Femur (tissue), 1 donor: Measurements from ENCODE around the gene STAT1.

Experiments used
- DNase-seq: peaks from one replicate; pipeline ENCODE4 v3.0.0-alpha.2; 2017

STAT1 gene

DNA sequence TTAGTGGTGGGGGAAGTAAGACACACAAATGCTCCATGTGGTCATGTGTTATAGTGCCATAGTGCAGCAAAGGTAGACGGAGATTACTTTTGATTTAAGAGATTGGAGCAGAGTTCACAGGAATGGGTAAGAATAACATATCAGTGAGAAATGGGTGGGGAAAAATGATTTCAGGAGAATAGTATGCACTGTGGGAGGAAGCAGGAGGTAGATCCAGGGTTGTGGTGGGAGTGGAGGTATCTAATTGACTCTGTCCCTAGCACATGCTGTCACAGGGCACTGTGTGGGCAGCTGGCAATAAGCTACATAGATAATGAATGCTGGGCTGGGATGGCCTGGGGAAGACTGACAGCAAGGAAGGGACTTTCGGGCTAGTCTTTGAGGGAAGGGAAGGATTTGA lies 65.3 kb downstream of the STAT1 start:
- no peak for DNase-seq

DNA sequence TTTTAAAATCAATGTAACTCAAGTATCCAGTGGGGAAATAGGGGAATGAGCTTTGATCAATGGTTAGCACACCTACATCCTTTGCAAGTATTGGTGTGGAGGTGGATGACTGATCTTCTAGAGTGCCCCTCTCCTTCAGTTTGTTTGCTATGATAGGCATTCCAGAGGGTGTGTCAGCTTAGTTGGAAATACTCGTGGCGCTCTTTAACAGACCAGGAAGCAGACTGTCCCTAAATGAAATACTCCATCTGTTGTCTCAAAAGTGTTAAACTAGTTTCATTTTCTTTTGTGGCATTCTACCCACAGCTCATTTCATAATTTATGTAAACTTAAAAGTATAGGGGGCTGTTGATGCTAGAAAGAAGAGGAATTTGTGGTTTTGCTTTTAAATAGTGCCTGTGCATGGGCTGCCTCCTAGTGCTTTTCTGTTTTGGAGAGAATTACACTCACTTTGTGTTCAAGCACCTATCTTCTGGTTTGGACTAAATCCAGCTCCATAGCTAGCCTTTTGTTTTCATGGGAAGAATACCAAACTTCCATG lies 66.2 kb downstream of the STAT1 start:
- no peak for DNase-seq

DNA sequence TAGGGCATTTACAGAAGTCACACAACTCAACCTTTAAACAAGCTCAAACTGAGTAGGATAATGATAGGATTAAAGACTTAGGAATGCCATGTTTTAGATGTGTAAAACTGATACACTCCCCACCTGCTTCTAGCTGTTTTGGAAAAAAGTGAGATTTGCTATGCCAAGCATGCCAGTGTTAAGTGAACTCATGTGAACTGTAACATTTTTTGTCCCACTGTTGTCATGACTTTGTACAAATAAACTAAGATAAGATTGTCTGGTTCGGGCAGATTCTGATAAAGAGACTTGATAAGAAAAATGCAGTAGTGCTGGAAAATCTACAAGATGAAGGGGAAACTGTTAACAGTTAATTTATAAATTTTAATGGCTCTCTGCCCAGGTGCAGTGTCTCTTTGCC lies 66.8 kb downstream of the STAT1 start:
- DNase-seq: no peak

DNA sequence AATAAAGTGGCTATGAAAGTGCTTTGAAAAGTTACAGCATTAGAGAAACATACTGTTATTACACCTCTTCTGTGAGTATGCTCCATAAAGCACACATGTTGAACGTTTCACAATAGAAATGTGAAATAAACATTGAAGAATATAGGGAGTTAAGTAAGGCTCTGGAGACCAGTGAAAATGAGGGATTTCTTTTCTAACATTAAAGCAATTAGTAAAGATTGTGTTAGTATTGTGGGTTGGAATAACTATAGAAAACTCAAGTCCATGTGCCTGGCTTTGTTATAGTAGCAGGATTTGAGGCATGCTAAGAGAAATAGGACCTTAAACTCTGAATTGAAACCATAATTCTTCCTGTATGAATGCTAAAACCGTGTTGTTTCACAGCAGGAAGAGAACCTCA lies 70.3 kb downstream of the STAT1 start:
- no peak for DNase-seq

DNA sequence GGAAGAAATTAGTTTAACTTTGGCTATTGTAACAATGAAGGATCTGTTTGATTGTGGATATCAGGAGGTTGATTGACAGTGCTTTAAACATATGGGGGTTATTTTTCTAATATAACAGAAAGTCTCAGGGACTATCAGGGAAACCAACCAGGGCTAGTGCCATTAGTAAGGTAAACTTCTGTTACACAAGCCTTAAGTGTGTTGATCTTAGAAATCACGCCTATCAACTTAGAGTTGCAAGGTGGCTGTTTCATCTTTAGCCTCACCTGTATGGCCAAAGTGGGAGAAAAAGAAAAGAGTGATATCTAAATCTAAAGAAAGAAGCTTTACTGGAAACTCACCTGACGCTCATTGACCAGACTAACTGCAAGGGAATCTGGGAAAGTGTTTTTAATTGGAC lies 71.3 kb downstream of the STAT1 start:
- DNase-seq: no peak

DNA sequence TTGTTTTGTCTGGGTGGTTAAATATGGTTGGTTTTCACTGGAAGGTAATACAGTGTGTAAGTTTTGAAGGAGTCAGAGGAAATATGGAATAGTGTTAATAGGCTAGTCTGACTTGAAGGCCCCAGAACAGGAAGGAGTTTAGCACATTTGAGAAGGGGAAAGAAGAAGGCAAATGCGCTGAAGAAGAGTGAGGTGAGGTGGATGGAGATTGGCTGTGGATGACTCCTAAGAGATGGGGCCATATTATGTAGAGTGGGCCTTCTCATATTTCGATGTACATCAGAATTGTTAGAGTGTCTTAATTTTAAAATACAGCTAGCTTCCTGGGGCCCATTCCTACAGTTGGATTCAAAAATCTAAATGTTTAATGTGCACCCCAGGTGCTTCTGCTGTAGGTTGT lies 72.4 kb downstream of the STAT1 start:
- no peak for DNase-seq

DNA sequence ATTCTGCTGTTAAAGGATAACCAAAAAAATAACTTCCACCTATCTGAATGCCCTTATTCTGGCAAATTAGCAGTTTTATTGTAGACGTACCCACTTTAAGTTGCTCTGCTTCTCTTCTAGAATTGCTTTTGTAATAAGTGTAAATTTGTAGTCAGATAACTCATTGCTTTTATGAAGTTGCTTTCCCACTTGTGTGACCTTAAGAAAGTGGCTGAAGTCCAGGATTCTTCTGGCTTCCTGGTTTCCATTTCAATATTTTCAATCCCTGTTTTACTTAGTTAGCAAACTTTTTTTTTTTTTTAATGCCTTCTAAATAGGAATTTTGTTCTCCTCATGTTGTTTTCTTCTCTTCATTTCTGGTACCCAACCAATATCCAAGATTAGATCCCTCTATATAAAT lies 73.5 kb downstream of the STAT1 start:
- no peak for DNase-seq

DNA sequence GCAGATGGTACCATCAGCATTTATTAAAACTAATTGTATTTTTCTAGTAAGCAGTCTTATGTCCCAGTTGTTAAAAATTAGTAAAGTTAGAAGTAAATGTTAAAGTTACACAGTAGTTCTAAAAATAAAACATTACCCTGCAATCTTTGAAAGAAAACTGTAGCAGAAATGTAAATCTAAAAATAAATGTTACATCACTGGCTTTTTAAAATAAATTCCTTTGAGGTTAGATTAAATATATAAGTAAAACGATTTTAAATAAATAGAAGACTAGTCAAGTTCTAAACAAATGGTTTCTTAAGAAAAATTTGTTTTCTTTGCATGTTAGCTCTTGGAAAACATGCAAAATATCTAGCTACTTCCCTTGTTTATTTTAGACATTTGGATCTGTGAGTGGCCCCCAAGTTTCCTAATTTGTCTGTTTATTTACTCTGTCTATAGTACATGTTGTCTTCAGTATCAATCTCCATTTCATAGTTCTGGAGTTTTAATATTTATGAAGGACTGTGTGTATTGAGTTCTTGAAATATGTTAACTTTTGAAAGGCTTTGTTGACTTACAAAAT lies 75.1 kb downstream of the STAT1 start:
- DNase-seq: no peak

DNA sequence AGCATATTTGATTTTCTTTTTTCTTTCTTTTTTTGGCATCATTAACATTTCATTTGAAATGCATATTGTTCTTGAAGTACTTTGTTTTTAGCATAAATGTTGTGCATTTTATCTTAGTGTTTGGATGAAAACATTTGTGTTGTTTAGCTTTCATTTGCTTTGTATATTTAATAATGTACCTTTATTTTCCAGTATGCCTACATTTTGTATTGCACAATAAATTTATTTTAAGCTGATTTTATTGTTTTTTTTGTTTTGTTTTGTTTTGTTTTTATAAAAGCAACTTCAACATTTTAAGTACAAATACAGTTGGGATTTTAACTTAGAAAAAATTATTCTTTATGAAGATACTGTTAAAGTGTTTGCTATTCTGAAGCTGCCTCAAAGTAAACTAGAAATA lies 78.9 kb downstream of the STAT1 start:
- no peak for DNase-seq

DNA sequence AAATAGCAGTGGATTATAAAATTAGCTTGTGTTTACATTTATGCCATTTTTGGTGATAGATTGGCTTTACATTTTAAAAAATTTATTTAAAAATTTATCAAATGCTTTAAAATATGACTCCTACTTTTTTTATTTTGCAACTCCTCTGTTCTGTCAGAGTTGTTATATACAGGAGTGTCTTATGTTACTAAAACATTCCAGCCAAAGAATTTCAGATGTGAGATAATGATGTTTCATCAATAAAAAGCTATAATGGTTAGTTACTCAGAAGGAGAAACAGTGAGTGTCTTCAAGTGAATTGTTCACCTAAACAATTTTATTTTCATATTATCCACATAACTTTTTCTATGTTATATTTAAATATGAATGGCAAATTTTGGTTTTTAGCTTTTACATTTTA lies 80.6 kb downstream of the STAT1 start:
- no peak for DNase-seq

DNA sequence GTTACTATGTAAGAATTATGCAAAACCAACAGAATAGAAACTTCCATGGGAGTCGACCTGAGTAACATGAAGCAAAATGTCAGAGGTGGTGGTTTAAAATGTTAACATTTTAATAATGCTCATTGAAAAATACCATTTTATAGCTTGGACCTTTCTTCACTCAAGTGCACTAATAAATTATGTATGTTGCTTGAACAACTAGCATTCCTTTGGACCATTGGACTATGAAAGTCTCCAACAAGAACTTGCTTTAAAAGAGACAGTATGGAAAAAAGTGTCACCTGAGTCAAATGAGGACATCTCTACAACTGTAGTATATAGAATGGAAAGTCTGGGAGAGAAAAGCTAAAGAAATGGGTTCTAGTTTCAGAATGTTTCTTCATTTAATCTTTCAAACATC lies 81.5 kb downstream of the STAT1 start:
- no peak for DNase-seq

DNA sequence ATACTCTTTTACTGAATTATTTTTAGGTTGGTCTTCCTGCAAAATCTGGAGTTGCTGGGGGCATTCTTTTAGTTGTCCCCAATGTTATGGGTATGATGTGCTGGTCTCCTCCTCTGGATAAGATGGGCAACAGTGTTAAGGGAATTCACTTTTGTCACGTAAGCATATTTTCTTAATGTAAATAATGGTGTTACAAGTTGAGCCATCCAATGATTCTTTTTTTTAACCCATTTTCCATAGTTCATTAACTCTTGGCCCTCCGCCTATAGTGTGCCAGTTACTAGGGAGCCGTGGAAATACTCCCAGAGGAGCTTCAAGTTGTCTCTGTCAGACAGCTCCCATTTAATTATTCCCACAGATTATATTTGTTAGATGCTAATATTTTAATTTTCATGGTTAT lies 83.6 kb downstream of the STAT1 start:
- no peak for DNase-seq

DNA sequence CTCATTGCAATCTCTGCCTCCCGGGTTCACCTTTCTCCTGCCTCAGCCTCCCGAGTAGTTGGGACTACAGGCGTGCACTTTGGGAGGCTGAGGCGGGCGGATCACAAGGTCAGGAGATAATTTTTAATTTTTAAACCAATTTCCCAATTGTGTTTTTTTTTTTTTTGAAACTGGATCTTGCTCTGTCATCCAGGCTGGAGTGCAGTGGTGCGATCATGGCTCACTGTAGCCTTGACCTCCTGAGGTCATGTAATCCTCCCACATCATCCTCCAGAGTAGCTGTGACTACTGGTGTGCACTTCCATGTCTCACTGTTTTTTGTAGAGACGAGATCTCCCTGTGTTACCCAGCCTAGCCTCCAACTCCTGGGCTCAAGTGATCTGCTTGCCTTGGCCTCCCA lies 84.1 kb downstream of the STAT1 start:
- DNase-seq: no peak

DNA sequence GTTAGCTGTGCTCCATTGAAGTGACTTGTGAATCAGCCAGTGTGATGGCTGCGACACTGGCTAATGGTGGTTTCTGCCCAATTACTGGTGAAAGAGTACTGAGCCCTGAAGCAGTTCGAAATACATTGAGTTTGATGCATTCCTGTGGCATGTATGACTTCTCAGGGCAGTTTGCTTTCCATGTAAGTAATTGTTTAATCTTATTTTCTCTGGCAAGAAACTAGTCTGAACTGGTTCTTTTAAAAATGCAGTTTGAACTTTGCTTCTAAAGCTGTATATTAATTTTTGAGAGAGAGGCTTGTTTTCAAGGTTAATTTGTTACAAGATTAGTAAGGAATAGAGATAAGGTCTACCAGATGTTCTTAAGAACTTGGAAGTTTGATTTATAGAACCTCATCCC lies 86.7 kb downstream of the STAT1 start:
- DNase-seq: no peak

DNA sequence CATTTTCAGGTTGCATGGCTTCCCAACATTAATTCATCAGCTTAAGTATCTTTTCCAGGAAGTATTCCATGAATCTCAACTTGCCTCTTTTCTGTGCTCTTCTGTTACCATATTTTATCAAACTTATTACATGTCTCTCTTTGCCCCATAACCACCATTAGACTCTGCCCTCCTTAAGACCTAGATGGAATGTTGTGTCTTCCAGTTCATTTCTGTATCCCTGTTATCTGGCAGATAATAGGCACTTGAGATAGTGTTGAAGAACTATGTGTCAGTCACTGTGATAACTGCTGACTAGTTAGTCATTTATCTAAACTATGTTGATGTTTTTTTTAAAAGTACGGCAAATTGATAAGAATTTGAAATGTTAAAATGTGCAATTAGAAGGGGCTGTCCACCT lies 91.6 kb downstream of the STAT1 start:
- no peak for DNase-seq

DNA sequence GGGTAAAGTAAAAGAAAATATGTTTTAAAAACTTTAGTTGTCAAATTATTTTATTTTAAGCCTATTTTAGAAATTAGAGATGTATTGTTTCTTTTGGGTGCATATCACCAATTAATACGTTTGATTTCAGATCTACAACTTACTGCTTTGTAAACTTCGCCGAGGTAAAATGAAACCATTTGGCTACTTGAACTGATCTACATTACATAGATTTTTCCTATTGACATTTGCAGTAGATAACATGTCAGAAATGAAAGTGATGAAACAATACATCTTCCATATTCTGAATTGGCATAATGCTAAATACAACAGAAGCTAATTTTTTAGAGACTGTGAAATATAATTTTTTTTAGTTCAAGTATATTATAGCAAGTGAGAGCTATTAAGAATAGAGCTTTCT lies 93.9 kb downstream of the STAT1 start:
- no peak for DNase-seq
